Fibroblast of skin of scalp (primary cell): ENCODE measurements around the gene KRTAP4-8.
"Not testable (repeated sequence)": the region's sequence is repeated elsewhere in the genome, so short reads cannot be mapped to it uniquely, and the experiment has no call there.

Experiments
- DNase-seq: peaks from one replicate; pipeline ENCODE4 v3.0.0-alpha.2; 2013

Gene KRTAP4-8

GRCh38 chr17:41108728-41109386, 10.9 kb upstream of the KRTAP4-8 start:
- not testable (repeated sequence) for DNase-seq

GRCh38 chr17:41107941-41108450, 10.1 kb upstream of the KRTAP4-8 start:
- peak; percentile 34 for DNase-seq

DNA sequence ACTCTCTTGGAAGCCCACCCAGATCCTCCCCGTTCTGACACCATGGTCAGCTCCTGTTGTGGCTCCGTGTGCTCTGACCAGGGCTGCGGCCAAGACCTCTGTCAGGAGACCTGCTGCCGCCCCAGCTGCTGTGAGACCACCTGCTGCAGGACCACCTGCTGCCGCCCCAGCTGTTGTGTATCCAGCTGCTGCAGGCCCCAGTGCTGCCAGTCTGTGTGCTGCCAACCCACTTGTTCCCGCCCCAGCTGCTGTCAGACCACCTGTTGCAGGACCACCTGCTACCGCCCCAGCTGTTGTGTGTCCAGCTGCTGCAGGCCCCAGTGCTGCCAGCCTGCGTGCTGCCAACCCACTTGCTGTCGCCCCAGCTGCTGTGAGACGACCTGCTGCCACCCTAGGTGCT, 7.4 kb upstream of the KRTAP4-8 start, which contains the start of gene KRTAP4-9:
Gene KRTAP4-9, plus strand, starts transcription at position 43 of the 400 bp plus-strand sequence. Its CDS starts 0 bp downstream, at position 43.
- DNase-seq, result not testable (repeated sequence)

GRCh38 chr17:41104386-41105038, 6.6 kb upstream of the KRTAP4-8 start:
- peak; percentile 84 for DNase-seq

DNA sequence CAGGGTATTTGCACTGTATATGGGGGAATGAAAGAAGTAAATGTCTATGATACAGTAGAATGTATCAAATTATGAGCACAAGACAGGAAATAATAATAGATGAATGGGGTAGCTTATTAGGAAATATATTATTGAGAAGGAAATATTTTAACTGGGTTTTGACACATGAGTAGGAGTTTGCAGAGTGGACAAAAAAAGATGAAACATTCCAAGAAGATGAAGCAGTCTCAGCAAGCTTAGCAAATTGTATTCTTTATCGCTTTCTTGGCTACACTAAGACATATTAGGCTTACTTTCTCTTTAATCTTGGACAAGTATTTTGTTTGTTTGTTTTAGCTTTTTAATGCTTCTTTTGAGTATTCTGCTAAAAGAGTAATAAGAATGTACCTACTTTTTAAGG, 6.0 kb upstream of the KRTAP4-8 start:
- no peak for DNase-seq

DNA sequence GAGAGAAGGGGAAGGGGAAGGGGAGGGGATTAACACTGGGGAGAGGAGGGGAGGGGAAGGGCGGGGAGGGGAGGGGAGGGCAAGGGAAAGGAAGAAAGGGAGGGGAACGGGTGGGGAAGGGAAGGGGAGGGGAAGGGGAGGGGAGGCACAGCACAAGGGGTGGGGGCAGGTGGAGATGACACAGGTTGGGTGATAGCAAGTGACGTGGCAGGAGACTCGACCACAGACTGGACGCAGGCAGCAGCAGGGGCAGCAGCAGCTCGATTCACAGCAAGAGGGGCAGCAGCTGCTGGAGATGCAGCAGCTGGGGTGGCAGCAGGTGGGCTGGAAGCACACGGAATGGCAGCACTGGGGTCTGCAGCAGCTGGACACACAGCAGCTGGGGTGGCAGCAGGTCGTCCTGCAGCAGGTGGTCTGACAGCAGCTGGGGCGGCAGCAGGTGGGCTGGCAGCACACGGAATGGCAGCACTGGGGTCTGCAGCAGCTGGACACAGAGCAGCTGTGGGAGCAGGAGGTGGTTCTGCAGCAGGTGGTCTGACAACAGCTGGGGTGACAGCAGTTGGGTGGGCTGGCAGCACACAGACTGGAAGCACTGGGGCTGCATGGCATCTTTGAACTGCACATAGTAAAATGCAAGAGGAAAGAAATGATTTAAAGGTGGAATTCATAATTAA, 3.8 kb upstream of the KRTAP4-8 start, which contains the start of gene KRTAP4-16:
Gene KRTAP4-16, minus strand, starts transcription at position 624 of the 674 bp plus-strand sequence. Its CDS starts 0 bp downstream, at position 624.
- DNase-seq, result no peak

DNA sequence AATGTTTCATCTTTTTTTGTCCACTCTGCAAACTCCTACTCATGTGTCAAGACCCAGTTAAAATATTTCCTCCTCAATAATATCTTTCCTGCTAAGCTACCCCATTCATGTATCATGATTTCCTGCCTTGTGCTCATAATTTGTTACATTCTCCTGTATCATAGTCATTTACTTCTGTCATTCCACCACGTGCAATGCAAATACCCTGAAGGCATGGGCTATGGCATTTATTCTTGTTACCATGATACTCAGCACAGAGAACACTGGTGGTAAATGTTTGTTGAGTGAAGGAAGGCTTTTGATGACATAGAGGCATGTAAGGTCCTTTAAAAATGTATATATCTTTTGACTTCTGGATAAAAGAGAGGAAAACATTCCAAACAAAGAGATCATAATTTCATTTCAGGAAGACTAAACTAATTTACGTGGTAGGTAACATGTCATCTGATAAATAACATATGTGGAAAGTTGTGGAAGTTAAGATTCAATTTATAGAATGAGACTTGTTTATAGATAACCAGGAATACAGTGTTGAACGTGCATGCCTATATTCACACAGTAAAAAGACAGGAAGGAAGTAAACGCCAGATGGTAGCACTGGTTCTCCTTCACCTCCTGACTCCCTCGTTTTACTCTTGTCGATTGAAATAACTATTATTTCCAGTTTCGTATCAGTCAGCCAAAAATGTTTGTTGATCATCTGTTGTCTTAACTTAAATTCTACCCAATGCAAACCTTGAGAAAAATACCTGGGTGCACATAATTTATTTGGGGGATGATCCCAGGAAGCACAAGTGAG, 1.9 kb upstream of the KRTAP4-8 start:
- peak; percentile 91 for DNase-seq

DNA sequence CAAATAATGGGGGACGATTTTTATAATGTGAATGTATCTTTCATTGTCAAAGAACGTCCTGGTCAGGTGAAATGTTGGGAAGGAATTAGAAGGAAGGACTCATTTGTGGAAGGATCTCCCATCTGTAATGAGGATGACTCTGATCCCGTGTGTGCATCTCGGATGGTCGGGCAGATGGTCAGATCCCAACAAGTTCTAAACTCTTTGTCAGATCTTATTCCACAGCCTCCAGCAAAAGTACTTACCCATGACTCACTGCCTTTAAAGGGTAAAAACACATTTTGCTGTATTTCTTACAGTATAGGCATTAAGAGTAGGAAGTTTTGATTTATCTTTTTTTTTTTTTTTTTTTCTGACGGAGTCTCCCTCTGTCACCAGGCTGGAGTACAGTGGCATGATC, 539 bp upstream of the KRTAP4-8 start:
- DNase-seq, result peak; percentile 70

GRCh38 chr17:41096055-41096454, 1.9 kb downstream of the KRTAP4-8 start:
- no peak for DNase-seq

- not testable (repeated sequence) for DNase-seq
Measured at GRCh38 chr17:41088760-41089352, 9.1 kb downstream of the KRTAP4-8 start.

DNA sequence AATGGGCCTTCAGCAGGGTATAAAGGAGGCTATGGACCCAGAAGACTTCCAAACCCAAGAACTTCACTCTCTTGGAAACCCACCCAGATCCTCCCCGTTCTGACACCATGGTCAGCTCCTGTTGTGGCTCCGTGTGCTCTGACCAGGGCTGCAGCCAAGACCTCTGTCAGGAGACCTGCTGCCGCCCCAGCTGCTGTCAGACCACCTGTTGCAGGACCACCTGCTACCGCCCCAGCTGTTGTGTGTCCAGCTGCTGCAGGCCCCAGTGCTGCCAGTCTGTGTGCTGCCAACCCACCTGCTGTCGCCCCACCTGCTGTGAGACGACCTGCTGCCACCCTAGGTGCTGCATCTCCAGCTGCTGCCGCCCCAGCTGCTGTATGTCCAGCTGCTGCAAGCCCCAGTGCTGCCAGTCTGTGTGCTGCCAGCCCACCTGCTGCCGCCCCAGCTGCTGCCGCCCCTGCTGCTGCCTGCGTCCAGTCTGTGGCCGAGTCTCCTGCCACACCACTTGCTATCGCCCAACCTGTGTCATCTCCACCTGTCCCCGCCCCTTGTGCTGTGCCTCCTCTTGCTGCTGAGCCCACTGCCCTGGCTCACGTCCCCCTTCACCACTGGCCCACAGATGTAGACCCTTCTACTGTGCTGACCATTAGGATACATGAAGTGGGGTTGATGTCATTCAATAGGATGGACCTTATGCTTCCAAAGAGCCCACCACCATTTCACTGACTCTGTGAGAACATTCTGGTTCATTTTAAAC, 13.7 kb downstream of the KRTAP4-8 start, which contains the start of gene KRTAP4-7:
Gene KRTAP4-7, plus strand, starts transcription at position 51 of the 757 bp plus-strand sequence. Its CDS starts 57 bp downstream, at position 108.
- DNase-seq, result not testable (repeated sequence)

- DNase-seq, result peak; percentile 78
Measured at GRCh38 chr17:41083427-41083826, 14.5 kb downstream of the KRTAP4-8 start.

DNA sequence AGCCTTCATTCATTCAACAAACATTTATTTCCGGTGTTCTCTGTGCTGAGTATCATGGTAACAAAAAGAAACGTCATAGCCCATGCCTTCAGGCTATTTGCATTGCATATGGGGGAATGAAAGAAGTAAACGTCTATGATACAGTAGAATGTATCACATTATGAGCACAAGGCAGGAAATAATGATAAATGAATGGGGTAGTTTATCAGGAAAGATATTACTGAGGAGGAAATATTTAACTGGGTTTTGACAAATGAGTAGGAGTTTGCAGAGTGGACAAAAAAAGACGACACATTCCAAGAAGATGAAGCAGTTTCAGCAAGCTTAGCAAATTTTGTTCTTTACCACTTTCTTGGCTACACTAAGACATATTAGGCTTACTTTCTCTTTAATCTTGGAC, 15.3 kb downstream of the KRTAP4-8 start:
- DNase-seq, result no peak

DNA sequence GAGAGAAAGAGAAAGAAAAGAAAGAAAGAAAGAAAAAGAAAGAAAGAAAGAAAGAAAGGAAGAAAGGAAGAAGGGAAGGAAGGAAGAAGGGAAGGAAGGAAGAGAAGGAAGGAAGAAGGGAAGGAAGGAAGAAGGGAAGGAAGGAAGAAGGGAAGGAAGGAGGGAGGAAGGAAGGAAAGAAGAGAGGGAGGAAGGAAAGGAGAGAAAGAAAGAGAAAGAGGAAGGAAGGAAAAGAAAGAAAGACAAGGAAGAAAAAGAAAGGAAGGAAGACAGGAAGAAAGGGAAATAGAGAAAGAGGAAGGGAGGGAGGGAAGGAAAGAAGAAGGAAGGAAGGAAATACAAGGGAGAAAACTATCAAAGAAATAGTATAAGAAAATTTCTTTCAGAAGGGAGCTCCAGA, 21.2 kb downstream of the KRTAP4-8 start:
- no peak for DNase-seq

DNA sequence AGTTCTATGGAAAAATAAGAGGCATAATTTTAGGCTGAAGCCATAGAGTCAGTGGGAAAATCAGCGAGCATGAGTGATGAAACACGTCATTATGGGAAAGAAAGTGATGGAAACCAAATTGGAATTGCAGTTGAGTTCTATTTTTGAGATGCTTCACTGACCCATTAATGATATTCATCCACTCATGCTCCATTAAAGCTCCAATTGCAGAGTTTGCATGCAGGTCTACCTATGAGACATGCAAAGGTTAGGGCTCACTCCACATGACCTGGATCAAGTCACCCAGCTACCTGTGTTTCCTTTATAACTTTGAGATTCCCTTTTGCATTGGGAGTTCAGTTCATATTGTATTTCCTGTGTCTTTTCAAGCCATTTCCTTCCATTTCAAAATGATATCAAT, 24.3 kb downstream of the KRTAP4-8 start:
- DNase-seq, result no peak

GRCh38 chr17:41071606-41072360, 26.2 kb downstream of the KRTAP4-8 start:
- DNase-seq, result no peak

DNA sequence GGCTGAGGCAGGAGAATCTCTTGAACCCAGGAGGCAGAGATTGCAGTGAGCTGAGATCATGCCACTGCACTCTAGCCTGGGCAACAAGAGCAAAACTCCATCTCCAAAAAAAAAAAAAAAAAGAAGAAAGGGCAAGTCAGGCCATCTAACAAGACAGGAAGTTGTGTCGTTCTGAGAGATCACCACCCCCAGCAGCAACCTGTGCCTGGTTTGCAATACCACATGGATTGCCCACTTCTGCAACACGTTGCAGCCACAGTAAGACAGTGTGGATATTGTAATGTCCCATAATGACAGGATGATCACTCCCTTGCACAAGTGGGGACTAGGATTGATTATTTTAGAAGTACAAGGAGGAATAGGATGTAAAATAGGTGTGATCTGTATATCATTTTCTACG, 28.9 kb downstream of the KRTAP4-8 start:
- no peak for DNase-seq

DNA sequence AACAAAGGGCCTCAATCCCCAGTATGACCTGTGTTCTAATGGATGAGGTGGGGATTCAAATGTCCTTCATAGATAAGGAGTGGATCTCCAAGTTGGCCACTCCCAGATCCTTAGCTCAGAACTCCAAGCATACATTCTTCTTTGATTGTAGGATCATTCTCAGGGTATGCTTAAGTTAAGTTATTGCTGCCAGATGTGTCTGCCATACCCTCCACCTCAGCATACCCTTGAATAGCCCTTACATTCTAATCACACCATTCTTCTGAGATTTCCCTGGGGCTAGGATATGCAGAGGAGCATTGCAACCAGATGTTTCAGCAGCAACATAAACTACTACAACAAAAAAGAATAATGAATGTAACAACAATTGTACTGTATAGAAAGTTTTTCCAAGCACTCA, 30.7 kb downstream of the KRTAP4-8 start:
- DNase-seq, result peak; percentile 74

- DNase-seq, result peak; percentile 86
Measured at GRCh38 chr17:41065829-41066624, 31.9 kb downstream of the KRTAP4-8 start, which contains the start of gene KRTAP2-4. KRTAP2-4 (minus strand) TSS chr17:41065879; CDS start chr17:41065845, 34 bp downstream.
